Astrocyte (in vitro differentiated cells and primary cell): ENCODE measurements around the gene ROR2. TPM values are rescaled to one million over a fixed set of nuclear protein-coding genes. Genes with fewer than 3 reads are reported as not detected.

Source experiments
- DNase-seq: peaks from one replicate; pipeline ENCODE4 v3.0.0-alpha.2; 2010; ENCODE audit warnings: low read depth
- FAIRE-seq: peaks from 2 replicates; lab custom pipeline; 2011; peaks lifted over from hg19 to GRCh38; lab: Jason Lieb, UNC
- H2AFZ ChIP-seq: 2 replicates; pipeline ENCODE4 v1.6.0; 2012; ENCODE audit warnings: low read depth, low read length, inconsistent platforms
- H3K27ac ChIP-seq: 2 replicates; pipeline ENCODE4 v1.5.1; 2011; ENCODE audit warnings: low read depth, low read length, inconsistent platforms
- H3K27me3 ChIP-seq: 2 replicates; pipeline ENCODE4 v1.6.0; 2011; ENCODE audit warnings: low read length, inconsistent platforms; ENCODE audit not compliant: insufficient read depth
- H3K36me3 ChIP-seq: 2 replicates; pipeline ENCODE4 v1.5.1; 2011; ENCODE audit warnings: low read length, inconsistent platforms; ENCODE audit not compliant: insufficient read depth
- H3K4me1 ChIP-seq: 2 replicates; pipeline ENCODE4 v1.5.1; 2011; ENCODE audit warnings: low read length, inconsistent platforms; ENCODE audit not compliant: insufficient read depth
- H3K4me2 ChIP-seq: 2 replicates; pipeline ENCODE4 v1.6.0; 2012; ENCODE audit warnings: low read length, inconsistent platforms
- H3K4me3 ChIP-seq: 2 replicates; pipeline ENCODE4 v1.5.1; 2011; ENCODE audit warnings: low read depth, mild to moderate bottlenecking, low read length, inconsistent platforms; ENCODE audit not compliant: insufficient read depth
- H3K79me2 ChIP-seq: 2 replicates; pipeline ENCODE4 v1.6.0; 2012; ENCODE audit warnings: mild to moderate bottlenecking, low read length, inconsistent platforms; ENCODE audit not compliant: insufficient read depth
- H3K9ac ChIP-seq: 2 replicates; pipeline ENCODE4 v1.6.0; 2012; ENCODE audit warnings: mild to moderate bottlenecking, low read length, inconsistent platforms
- H3K9me3 ChIP-seq: 2 replicates; pipeline ENCODE4 v1.5.1; 2012; ENCODE audit warnings: low read depth, mild to moderate bottlenecking, low read length, inconsistent platforms; ENCODE audit not compliant: insufficient read depth
- H4K20me1 ChIP-seq: 2 replicates; pipeline ENCODE4 v1.6.0; 2012; ENCODE audit warnings: low read length, inconsistent platforms; ENCODE audit not compliant: insufficient read depth
- H3K27ac Mint-ChIP-seq: one replicate; pipeline ENCODE4 v1.8.0; 2021; ENCODE audit warnings: mild to moderate bottlenecking, mixed read lengths; ENCODE audit not compliant: unreplicated experiment
- H3K27me3 Mint-ChIP-seq: one replicate; pipeline ENCODE4 v1.8.0; 2021; ENCODE audit warnings: low read depth, mixed read lengths; ENCODE audit not compliant: unreplicated experiment
- H3K36me3 Mint-ChIP-seq: one replicate; pipeline ENCODE4 v1.8.0; 2021; ENCODE audit warnings: low read depth, mixed read lengths; ENCODE audit not compliant: unreplicated experiment
- H3K4me1 Mint-ChIP-seq: one replicate; pipeline ENCODE4 v1.8.0; 2021; ENCODE audit warnings: low read depth, mixed read lengths; ENCODE audit not compliant: unreplicated experiment
- H3K4me3 Mint-ChIP-seq: one replicate; pipeline ENCODE4 v1.8.0; 2021; ENCODE audit warnings: mild to moderate bottlenecking, moderate library complexity, mixed read lengths; ENCODE audit not compliant: unreplicated experiment
- H3K9me3 Mint-ChIP-seq: one replicate; pipeline ENCODE4 v1.8.0; 2021; ENCODE audit warnings: mild to moderate bottlenecking, mixed read lengths; ENCODE audit not compliant: unreplicated experiment
- CTCF ChIP-seq: IDR thresholded peaks from 2 replicates; pipeline ENCODE4 v1.5.1; 2011; ENCODE audit warnings: low read depth, mild to moderate bottlenecking, inconsistent platforms, low read length, moderate library complexity; ENCODE audit not compliant: insufficient read depth
- EZH2 ChIP-seq: IDR thresholded peaks from 2 replicates; pipeline ENCODE4 v1.6.1; 2012; ENCODE audit warnings: mild to moderate bottlenecking, low read length, inconsistent platforms; ENCODE audit not compliant: insufficient read depth
- total RNA-seq: library from RNA; stranded (reverse); gene quantifications from 2 replicates; pipeline ENCODE4 v1.2.1, GENCODE V29; 2021

Gene ROR2
- total RNA-seq, 1 donor from 2014 or later = 4.9 TPM

GRCh38 chr9:91723420-91724067, 226.5 kb downstream of the ROR2 start:
- no peak for TF ChIP-seq CTCF
- TF ChIP-seq EZH2 = no peak
- H3K36me3 Mint-ChIP-seq = peaks cover 13% of the 10 kb centered on the region
- Histone ChIP-seq H3K4me3 (no peak overlapping the region), H3K79me2 (no peaks in the 10 kb centered on the region), H3K27ac (no peak overlapping the region), H4K20me1 (no peaks in the 10 kb centered on the region), H3K9ac (no peak overlapping the region), H3K27me3 (peaks cover 3% of the 10 kb centered on the region), H3K4me2 (no peak overlapping the region), H3K4me1 (no peaks in the 10 kb centered on the region), H3K36me3 (no peaks in the 10 kb centered on the region), H3K9me3 (no peaks in the 10 kb centered on the region), H2AFZ (no peak overlapping the region)
- H3K9me3 Mint-ChIP-seq = peaks cover 1% of the 10 kb centered on the region
- DNase-seq (no peak), FAIRE-seq (no peak)
- H3K27me3 Mint-ChIP-seq = peaks cover 11% of the 10 kb centered on the region
- no peak overlapping the region for H3K27ac Mint-ChIP-seq
- H3K4me1 Mint-ChIP-seq = peaks cover 7% of the 10 kb centered on the region
- no peak overlapping the region for H3K4me3 Mint-ChIP-seq

- H3K9me3 ChIP-seq = no peaks in the 10 kb centered on the region
- no peak for FAIRE-seq
- Mint-ChIP-seq H3K9me3 (peaks cover 1% of the 10 kb centered on the region), H3K36me3 (peaks cover 12% of the 10 kb centered on the region), H3K27me3 (peaks cover 13% of the 10 kb centered on the region), H3K27ac (no peak overlapping the region), H3K4me1 (no peaks in the 10 kb centered on the region), H3K4me3 (no peak overlapping the region)
- no peak for DNase-seq
- TF ChIP-seq EZH2 (no peak), CTCF (no peak)
- H3K4me3 ChIP-seq = no peak overlapping the region
- H4K20me1 ChIP-seq = no peaks in the 10 kb centered on the region
- no peak overlapping the region for H3K27ac ChIP-seq
- no peak overlapping the region for H2AFZ ChIP-seq
- peaks cover 3% of the 10 kb centered on the region for H3K27me3 ChIP-seq
- no peaks in the 10 kb centered on the region for H3K36me3 ChIP-seq
- H3K79me2 ChIP-seq = no peaks in the 10 kb centered on the region
- H3K4me1 ChIP-seq = no peaks in the 10 kb centered on the region
- no peak overlapping the region for H3K4me2 ChIP-seq
- no peak overlapping the region for H3K9ac ChIP-seq
These were observed 229.0 kb downstream of the ROR2 start for GRCh38 chr9:91720751-91721705.
